Activated CD8-positive, alpha-beta T cell treated with anti-CD3 and anti-CD28 coated beads for 36 hours (primary cell): ENCODE data around the gene LGALS12. TPM values are rescaled to one million over a fixed set of nuclear protein-coding genes. Genes with fewer than 3 reads are reported as not detected.

Experiments
- ATAC-seq: fragments of 200-7000 bp; cut with Tn5 transposase; one replicate; pipeline ENCODE4 v1.10.0; 2021; ENCODE audit warnings: mild to moderate bottlenecking, moderate library complexity
- CTCF ChIA-PET: fragments of 350-600 bp; sonication (Branson Sonifier 250); formaldehyde crosslinking; loops from one replicate; lab custom pipeline; 2021; ENCODE audit warnings: antibody characterized with exemption; lab: Charles Lee
- POLR2A ChIA-PET: fragments of 350-600 bp; sonication (Branson Sonifier 250); formaldehyde crosslinking; loops from one replicate; lab custom pipeline; 2021; ENCODE audit warnings: antibody characterized with exemption; lab: Charles Lee
- DNase-seq: peaks from one replicate; pipeline ENCODE4 v3.0.0-alpha.2; 2020
- H3K27ac Mint-ChIP-seq: one replicate; pipeline ENCODE4 v1.8.0; 2021; ENCODE audit warnings: mild to moderate bottlenecking, mixed read lengths
- H3K27me3 Mint-ChIP-seq: one replicate; pipeline ENCODE4 v1.8.0; 2021; ENCODE audit warnings: mixed read lengths
- H3K36me3 Mint-ChIP-seq: one replicate; pipeline ENCODE4 v1.8.0; 2021; ENCODE audit warnings: low read depth, mixed read lengths
- H3K4me1 Mint-ChIP-seq: one replicate; pipeline ENCODE4 v1.8.0; 2021; ENCODE audit warnings: low read depth, mixed read lengths
- H3K4me3 Mint-ChIP-seq: one replicate; pipeline ENCODE4 v1.8.0; 2021; ENCODE audit warnings: mild to moderate bottlenecking, moderate library complexity, mixed read lengths
- H3K9me3 Mint-ChIP-seq: one replicate; pipeline ENCODE4 v1.8.0; 2021; ENCODE audit warnings: mixed read lengths
- intact Hi-C: fragments of 100-400 bp; cut with micrococcal nuclease; formaldehyde crosslinking; loops from one replicate; pipeline ENCODE4 v1.10.0; 2022
- total RNA-seq, 2 experiments: library from RNA; stranded (reverse); gene quantifications; one replicate each; pipeline ENCODE4 v1.2.3, GENCODE V29; 2021
- TF ChIP-seq, protein P1 (sequence below): fragments of 200-600 bp; IDR thresholded peaks from one replicate; pipeline ENCODE4 v1.8.0; 2022; ENCODE audit warnings: antibody characterized with exemption, mild to moderate bottlenecking

Gene LGALS12
- total RNA-seq, 2 experiments from 2014 or later = not detected

DNA sequence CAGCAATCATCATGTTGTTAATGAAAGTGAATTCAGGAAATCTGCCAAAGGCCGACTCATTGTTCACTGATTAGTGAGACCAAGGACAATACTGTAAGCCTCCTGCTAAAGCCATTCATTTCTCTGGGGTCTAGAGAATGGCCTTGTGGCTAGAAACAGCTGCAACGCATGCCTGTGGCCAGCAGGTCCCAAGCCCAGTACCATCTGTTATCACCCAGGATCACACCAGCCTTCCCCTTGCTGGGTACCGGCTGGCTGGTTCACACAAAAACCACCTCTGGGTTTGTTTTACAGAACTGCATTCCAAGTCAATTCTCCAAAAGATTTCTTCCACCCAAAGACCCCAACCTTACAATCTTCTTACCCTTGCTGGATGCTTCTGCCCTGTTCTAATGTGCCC, 16.0 kb upstream of the LGALS12 start:
- H3K9me3 Mint-ChIP-seq = peaks cover 14% of the 10 kb centered on the region
- peaks cover 9% of the 10 kb centered on the region for H3K4me1 Mint-ChIP-seq
- H3K27me3 Mint-ChIP-seq = peaks cover 20% of the 10 kb centered on the region
- DNase-seq (no peak), ATAC-seq (no peak)
- POLR2A ChIA-PET = interaction anchor here (1.0 kb wide), 1 partner anchor 205 kb away, joined by 6 read pairs; no protein-coding TSS in a partner anchor
- H3K4me3 Mint-ChIP-seq = no peak overlapping the region
- intact Hi-C loops = no loop called here
- TF ChIP-seq, protein P1, sequence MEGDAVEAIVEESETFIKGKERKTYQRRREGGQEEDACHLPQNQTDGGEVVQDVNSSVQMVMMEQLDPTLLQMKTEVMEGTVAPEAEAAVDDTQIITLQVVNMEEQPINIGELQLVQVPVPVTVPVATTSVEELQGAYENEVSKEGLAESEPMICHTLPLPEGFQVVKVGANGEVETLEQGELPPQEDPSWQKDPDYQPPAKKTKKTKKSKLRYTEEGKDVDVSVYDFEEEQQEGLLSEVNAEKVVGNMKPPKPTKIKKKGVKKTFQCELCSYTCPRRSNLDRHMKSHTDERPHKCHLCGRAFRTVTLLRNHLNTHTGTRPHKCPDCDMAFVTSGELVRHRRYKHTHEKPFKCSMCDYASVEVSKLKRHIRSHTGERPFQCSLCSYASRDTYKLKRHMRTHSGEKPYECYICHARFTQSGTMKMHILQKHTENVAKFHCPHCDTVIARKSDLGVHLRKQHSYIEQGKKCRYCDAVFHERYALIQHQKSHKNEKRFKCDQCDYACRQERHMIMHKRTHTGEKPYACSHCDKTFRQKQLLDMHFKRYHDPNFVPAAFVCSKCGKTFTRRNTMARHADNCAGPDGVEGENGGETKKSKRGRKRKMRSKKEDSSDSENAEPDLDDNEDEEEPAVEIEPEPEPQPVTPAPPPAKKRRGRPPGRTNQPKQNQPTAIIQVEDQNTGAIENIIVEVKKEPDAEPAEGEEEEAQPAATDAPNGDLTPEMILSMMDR = no peak
- no peaks in the 10 kb centered on the region for H3K36me3 Mint-ChIP-seq
- no peak overlapping the region for H3K27ac Mint-ChIP-seq
- CTCF ChIA-PET = interaction anchor here (0.9 to 5.3 kb wide), 2 partner anchors 10 to 149 kb away, joined by 3 to 47 read pairs; no protein-coding TSS in a partner anchor

DNA sequence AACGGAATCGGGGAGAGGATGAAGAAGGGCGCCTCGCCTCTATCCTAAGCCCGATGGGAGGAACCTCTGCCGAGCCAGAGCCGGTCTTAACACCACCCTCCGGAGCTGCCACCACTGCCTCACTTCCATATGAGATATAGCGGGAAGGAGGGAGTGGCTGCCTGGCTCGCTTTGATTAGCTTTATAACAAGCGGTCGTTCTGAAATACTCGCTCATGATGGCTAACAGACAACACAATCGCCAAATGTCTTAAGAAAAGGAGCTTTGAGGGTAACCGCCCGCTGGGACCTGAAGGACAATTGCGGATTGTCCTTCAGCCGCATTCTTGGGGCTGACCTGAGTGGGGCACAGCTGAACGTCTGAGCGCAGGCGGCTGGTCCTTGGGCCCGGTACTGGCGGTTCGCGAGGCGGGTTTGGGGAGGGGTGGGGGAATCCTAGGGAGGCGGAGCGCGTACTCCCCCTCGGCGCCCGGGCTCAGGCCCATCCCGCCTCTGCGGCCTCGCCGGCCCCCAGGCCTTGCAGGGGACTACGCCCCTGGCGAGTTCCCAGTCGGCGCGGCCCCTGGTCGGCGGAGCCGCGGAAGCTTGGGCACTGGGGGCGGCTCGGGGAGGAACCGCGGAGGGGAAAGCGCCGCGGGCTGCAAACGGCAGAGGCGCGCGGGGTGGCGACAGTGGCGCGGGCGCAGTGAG, 15.2 kb upstream of the LGALS12 start, which contains the start of gene PLAAT5:
Gene PLAAT5, minus strand, starts transcription at position 617 of the 689 bp plus-strand sequence. Its CDS starts 133 bp downstream, at position 484.
- Mint-ChIP-seq H3K4me1 (peaks cover 9% of the 10 kb centered on the region), H3K9me3 (peaks cover 6% of the 10 kb centered on the region), H3K27ac (no peak within 1 kb of the TSS), H3K4me3 (peak within 1 kb of the TSS; percentile 74), H3K36me3 (no peaks in the 10 kb centered on the region), H3K27me3 (peaks cover 20% of the 10 kb centered on the region)
- ChIA-PET CTCF (interaction anchor here (0.9 to 5.3 kb wide), 5 partner anchors 11 to 248 kb away, joined by 3 to 47 read pairs (median 3); no protein-coding TSS in a partner anchor), POLR2A (interaction anchor here (1.0 kb wide), 1 partner anchor 204 kb away, joined by 6 read pairs; no protein-coding TSS in a partner anchor)
- ATAC-seq (peak; percentile 56), DNase-seq (peak; percentile 21)
- TF ChIP-seq, protein P1 = no peak
- intact Hi-C loops = no loop called here

DNA sequence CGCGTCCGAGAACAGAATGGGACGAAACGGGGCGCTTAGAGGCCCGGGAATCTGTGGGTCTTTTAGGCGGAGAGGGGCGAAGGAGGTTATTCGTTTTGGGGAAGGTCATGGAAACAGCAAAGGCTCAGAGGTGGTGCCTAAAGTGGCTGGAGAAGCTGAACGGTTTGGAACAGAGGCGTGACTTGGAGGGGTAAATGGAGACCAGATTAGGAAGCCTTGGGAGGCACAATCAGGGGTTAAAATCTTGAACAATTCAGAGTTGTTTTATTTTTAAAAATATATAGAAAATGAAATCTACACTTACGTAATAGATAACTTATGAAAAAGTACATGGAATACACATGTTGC, 14.7 kb upstream of the LGALS12 start:
- POLR2A ChIA-PET = no interaction called here
- no peaks in the 10 kb centered on the region for H3K36me3 Mint-ChIP-seq
- H3K27me3 Mint-ChIP-seq = peaks cover 22% of the 10 kb centered on the region

DNA sequence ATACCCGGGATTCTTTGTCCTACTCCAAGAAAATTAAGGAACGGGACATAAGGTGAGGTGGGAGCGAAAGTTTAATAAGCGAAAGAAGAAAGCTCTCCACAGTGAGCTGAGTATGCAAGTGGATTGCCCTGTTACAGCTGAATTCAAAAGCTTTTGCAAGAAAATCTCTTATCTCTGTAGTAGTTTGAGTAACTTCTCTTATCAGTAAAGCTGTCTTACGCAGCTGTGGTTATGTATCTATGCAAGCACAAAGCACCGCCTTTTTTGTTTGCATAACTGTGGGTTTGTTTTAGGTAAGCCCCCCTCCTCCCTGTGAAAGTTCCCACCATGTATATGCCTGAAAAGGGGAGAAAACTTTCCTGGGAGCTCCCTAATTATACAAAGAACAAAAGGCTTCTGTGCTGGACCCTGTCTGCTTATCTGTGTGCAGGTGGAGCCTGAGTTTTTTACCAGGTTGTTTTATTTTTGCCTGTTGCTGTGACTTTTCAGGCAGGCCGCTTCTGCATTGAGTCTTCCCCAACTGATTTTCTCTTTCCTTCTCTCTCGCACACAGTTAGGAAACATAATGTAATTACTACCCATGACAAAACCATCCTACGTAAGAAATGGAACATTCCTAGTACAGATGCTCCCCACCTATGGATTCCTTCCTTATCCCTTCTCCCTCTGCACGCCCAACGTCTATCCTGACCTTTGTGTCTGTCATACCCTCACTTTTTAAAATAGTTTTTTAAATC, 14.1 kb upstream of the LGALS12 start:
- H3K36me3 Mint-ChIP-seq = no peaks in the 10 kb centered on the region
- TF ChIP-seq, protein P1 = no peak
- peaks cover 9% of the 10 kb centered on the region for H3K4me1 Mint-ChIP-seq
- H3K4me3 Mint-ChIP-seq = peak overlapping the region; percentile 74
- ChIA-PET CTCF (interaction anchor here (0.9 to 5.3 kb wide), 5 partner anchors 12 to 246 kb away, joined by 3 to 47 read pairs (median 4); no protein-coding TSS in a partner anchor), POLR2A (interaction anchor here (0.6 kb wide), 1 partner anchor 193 kb away, joined by 3 read pairs; no protein-coding TSS in a partner anchor)
- intact Hi-C loops = no loop called here
- H3K27me3 Mint-ChIP-seq = peaks cover 23% of the 10 kb centered on the region
- no peaks in the 10 kb centered on the region for H3K9me3 Mint-ChIP-seq
- H3K27ac Mint-ChIP-seq = no peak overlapping the region
- ATAC-seq = no peak
- DNase-seq = no peak

More for the DNA sequence above, 14.7 kb upstream of the LGALS12 start:
- ATAC-seq = no peak
- peaks cover 2% of the 10 kb centered on the region for H3K9me3 Mint-ChIP-seq
- peak overlapping the region; percentile 74 for H3K4me3 Mint-ChIP-seq
- H3K27ac Mint-ChIP-seq = no peak overlapping the region
- H3K4me1 Mint-ChIP-seq = peaks cover 9% of the 10 kb centered on the region
- intact Hi-C loops = no loop called here
- no peak for DNase-seq
- CTCF ChIA-PET = interaction anchor here (0.9 to 5.3 kb wide), 5 partner anchors 12 to 247 kb away, joined by 3 to 47 read pairs (median 4); no protein-coding TSS in a partner anchor
- TF ChIP-seq, protein P1 = no peak
